HepG2 (cell line): Measurements from ENCODE around the gene NCOA7. TPM values are rescaled to one million over a fixed set of nuclear protein-coding genes. Genes with fewer than 3 reads are reported as not detected.
A peak's percentile ranks its signal among the peaks of the same experiment; 100 is the strongest.

Source experiments
- AHR ChIP-seq: IDR thresholded peaks from 2 replicates; pipeline ENCODE4 v1.6.1; 2018; ENCODE audit warnings: missing genetic modification reagents, missing compliant biosample characterization
- EEA1 ChIP-seq: sonication (generic); formaldehyde crosslinking; IDR thresholded peaks from 2 replicates; pipeline ENCODE4 v1.5.1; 2020; ENCODE audit warnings: mild to moderate bottlenecking, missing genetic modification reagents, borderline replicate concordance
- GPN1 ChIP-seq: sonication (generic); formaldehyde crosslinking; IDR thresholded peaks from 2 replicates; pipeline ENCODE4 v1.5.1; 2020; ENCODE audit warnings: missing genetic modification reagents, borderline replicate concordance
- IRF2 ChIP-seq: IDR thresholded peaks from 2 replicates; pipeline ENCODE4 v1.6.1; 2018; ENCODE audit warnings: missing genetic modification reagents, missing compliant biosample characterization
- MLLT10 ChIP-seq: sonication (generic); formaldehyde crosslinking; IDR thresholded peaks from 2 replicates; pipeline ENCODE4 v1.4.0; 2020; ENCODE audit warnings: missing genetic modification reagents
- NCOA2 ChIP-seq: sonication (generic); formaldehyde crosslinking; IDR thresholded peaks from 2 replicates; pipeline ENCODE4 v1.8.0; 2022; ENCODE audit warnings: inconsistent platforms
- NR1H2 ChIP-seq: sonication (generic); formaldehyde crosslinking; IDR thresholded peaks from 2 replicates; pipeline ENCODE4 v1.8.1; 2022; ENCODE audit warnings: low read depth, missing genetic modification reagents, borderline replicate concordance
- SNRNP70 ChIP-seq: fragments of 200-400 bp; formaldehyde crosslinking; IDR thresholded peaks from 2 replicates; pipeline ENCODE4 v1.6.1; 2017; ENCODE audit warnings: mild to moderate bottlenecking, low read depth, low read length, moderate library complexity
- ZBTB3 ChIP-seq: sonication (generic); formaldehyde crosslinking; IDR thresholded peaks from 2 replicates; pipeline ENCODE4 v1.4.0; 2020; ENCODE audit warnings: low read depth, mild to moderate bottlenecking, moderate library complexity, missing genetic modification reagents, borderline replicate concordance
- ZEB1 ChIP-seq: IDR thresholded peaks from 2 replicates; pipeline ENCODE4 v1.6.1; 2012; ENCODE audit warnings: mild to moderate bottlenecking, low read depth, inconsistent platforms; ENCODE audit not compliant: insufficient replicate concordance
- ZNF20 ChIP-seq: sonication (generic); formaldehyde crosslinking; IDR thresholded peaks from 2 replicates; pipeline ENCODE4 v1.4.0; 2020; ENCODE audit warnings: mild to moderate bottlenecking, moderate library complexity, missing genetic modification reagents
- ZNF263 ChIP-seq: sonication (generic); formaldehyde crosslinking; IDR thresholded peaks from 2 replicates; pipeline ENCODE4 v1.4.0; 2020; ENCODE audit warnings: missing genetic modification reagents
- ZNF329 ChIP-seq: sonication (generic); formaldehyde crosslinking; IDR thresholded peaks from 2 replicates; pipeline ENCODE4 v1.9.0; 2021; ENCODE audit warnings: low read depth, mild to moderate bottlenecking, missing genetic modification reagents
- ZNF790 ChIP-seq: sonication (generic); formaldehyde crosslinking; IDR thresholded peaks from 2 replicates; pipeline ENCODE4 v1.8.0; 2022; ENCODE audit warnings: missing genetic modification reagents, mild to moderate bottlenecking, borderline replicate concordance
- ZNF83 ChIP-seq: sonication (generic); formaldehyde crosslinking; IDR thresholded peaks from 2 replicates; pipeline ENCODE4 v1.4.0; 2020; ENCODE audit warnings: missing genetic modification reagents, mild to moderate bottlenecking, borderline replicate concordance
- polyA plus RNA-seq, 8 experiments: library from polyadenylated mRNA; depleted of rRNA in 3 of 8; stranded (reverse) in 7 of 8; unstranded in 1 of 8; fragments of >200 nt; fragmentation: Illumina TruSeq in 4 of 8; extraction: Trizol in 4 of 8; gene quantifications; 2 replicates each; pipeline versions ENCODE4 v1.2.1 to v1.2.3, GENCODE V29; 2011 to 2016; ENCODE audit warnings: low read depth in 4 of 8, missing spikeins in 1 of 8, mixed read lengths in 1 of 8; ENCODE audit not compliant: insufficient read depth in 1 of 8
- total RNA-seq, 5 experiments: library from RNA; depleted of rRNA; stranded (reverse); fragments of >200 nt; fragmentation: Illumina TruSeq; extraction: Trizol; gene quantifications; 2 replicates each; pipeline ENCODE4 v1.2.3, GENCODE V29; 2016; ENCODE audit warnings: low read depth in 1 of 5
- TF ChIP-seq, protein P1 (sequence below): IDR thresholded peaks from 2 replicates; pipeline ENCODE4 v1.6.1; 2018; ENCODE audit warnings: missing genetic modification reagents
- TF ChIP-seq, protein P2 (sequence below): sonication (generic); formaldehyde crosslinking; IDR thresholded peaks from 2 replicates; pipeline ENCODE4 v1.4.0; 2020; ENCODE audit warnings: missing genetic modification reagents, borderline replicate concordance
- TF ChIP-seq, protein P3 (sequence below): sonication (generic); formaldehyde crosslinking; IDR thresholded peaks from 2 replicates; pipeline ENCODE4 v1.4.0; 2020; ENCODE audit warnings: missing genetic modification reagents, mild to moderate bottlenecking, borderline replicate concordance
- TF ChIP-seq, protein P4 (sequence below): sonication (generic); IDR thresholded peaks from 2 replicates; pipeline ENCODE4 v1.6.1; 2016; ENCODE audit warnings: low read depth, borderline replicate concordance
- TF ChIP-seq, protein P5 (sequence below), 2 experiments: fragments of 450-650 bp in 1 of 2; sonication (generic) in 1 of 2; formaldehyde crosslinking; IDR thresholded peaks; 2 replicates each; pipeline versions ENCODE4 v1.5.0 to v1.8.0; 2020 to 2022; ENCODE audit warnings: mild to moderate bottlenecking in 1 of 2, missing genetic modification reagents in 1 of 2

Gene NCOA7
- total and polyA plus RNA-seq, 2 of the 13 experiments (the other 11 are each of a cell fraction or from before 2014, with no cell fraction given): 13.6 to 20.8 TPM

DNA sequence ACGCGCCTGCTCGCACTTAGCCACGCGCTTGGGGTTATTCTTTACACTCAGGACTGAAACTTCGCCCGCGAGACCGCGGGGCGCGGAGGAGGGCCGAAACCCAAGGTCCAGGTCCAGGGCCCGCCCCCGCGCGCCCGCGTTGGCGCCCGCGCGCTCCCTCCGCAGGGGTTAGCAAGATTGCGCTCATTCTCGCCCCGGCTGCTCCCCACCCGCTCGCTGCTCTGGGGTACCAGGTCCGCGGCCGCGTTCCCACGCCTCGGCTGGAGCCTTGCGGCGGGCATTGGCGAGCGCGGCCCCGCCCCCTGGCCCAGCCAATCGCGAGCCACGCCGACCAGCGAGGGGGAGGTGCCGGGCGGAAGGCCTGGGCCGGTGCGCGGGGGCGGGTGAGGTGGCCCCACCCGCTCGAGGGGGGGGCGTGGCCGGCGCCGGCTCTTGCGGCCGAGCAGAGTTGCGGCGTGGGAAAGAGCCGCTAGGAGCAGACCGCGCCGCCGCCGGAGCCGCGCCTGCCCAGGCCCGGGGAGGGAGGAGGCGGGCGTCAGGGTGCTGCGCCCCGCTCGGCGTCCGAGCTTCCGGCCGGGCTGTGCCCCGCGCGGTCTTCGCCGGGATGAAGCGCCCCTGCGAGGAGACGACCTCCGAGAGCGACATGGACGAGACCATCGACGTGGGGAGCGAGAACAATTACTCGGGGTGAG lies 41.4 kb upstream of the NCOA7 start, which contains the start of gene HEY2 (continued):
- no peak for TF ChIP-seq ZNF263 (CRISPR knock-in tag)
- peak; percentile 76 for TF ChIP-seq ZNF329
- TF ChIP-seq, protein P1, sequence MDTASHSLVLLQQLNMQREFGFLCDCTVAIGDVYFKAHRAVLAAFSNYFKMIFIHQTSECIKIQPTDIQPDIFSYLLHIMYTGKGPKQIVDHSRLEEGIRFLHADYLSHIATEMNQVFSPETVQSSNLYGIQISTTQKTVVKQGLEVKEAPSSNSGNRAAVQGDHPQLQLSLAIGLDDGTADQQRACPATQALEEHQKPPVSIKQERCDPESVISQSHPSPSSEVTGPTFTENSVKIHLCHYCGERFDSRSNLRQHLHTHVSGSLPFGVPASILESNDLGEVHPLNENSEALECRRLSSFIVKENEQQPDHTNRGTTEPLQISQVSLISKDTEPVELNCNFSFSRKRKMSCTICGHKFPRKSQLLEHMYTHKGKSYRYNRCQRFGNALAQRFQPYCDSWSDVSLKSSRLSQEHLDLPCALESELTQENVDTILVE: no peak
- 0 out of 2 replicates have a peak, but pooled peaks have one; percentile 53 for TF ChIP-seq ZBTB3 (CRISPR knock-in tag)
- no peak; the same call in 1 of the 2 replicates for TF ChIP-seq ZNF790
- TF ChIP-seq, protein P2, sequence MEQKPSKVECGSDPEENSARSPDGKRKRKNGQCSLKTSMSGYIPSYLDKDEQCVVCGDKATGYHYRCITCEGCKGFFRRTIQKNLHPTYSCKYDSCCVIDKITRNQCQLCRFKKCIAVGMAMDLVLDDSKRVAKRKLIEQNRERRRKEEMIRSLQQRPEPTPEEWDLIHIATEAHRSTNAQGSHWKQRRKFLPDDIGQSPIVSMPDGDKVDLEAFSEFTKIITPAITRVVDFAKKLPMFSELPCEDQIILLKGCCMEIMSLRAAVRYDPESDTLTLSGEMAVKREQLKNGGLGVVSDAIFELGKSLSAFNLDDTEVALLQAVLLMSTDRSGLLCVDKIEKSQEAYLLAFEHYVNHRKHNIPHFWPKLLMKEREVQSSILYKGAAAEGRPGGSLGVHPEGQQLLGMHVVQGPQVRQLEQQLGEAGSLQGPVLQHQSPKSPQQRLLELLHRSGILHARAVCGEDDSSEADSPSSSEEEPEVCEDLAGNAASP (CRISPR knock-in tag): 0 out of 2 replicates have a peak, but pooled peaks have one; percentile 35
- TF ChIP-seq, protein P3, sequence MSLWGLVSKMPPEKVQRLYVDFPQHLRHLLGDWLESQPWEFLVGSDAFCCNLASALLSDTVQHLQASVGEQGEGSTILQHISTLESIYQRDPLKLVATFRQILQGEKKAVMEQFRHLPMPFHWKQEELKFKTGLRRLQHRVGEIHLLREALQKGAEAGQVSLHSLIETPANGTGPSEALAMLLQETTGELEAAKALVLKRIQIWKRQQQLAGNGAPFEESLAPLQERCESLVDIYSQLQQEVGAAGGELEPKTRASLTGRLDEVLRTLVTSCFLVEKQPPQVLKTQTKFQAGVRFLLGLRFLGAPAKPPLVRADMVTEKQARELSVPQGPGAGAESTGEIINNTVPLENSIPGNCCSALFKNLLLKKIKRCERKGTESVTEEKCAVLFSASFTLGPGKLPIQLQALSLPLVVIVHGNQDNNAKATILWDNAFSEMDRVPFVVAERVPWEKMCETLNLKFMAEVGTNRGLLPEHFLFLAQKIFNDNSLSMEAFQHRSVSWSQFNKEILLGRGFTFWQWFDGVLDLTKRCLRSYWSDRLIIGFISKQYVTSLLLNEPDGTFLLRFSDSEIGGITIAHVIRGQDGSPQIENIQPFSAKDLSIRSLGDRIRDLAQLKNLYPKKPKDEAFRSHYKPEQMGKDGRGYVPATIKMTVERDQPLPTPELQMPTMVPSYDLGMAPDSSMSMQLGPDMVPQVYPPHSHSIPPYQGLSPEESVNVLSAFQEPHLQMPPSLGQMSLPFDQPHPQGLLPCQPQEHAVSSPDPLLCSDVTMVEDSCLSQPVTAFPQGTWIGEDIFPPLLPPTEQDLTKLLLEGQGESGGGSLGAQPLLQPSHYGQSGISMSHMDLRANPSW (CRISPR knock-in tag): no peak
- TF ChIP-seq, protein P4, sequence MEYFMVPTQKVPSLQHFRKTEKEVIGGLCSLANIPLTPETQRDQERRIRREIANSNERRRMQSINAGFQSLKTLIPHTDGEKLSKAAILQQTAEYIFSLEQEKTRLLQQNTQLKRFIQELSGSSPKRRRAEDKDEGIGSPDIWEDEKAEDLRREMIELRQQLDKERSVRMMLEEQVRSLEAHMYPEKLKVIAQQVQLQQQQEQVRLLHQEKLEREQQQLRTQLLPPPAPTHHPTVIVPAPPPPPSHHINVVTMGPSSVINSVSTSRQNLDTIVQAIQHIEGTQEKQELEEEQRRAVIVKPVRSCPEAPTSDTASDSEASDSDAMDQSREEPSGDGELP: no peak
- peak; percentile 32; the same call in 1 of the 2 replicates for TF ChIP-seq EEA1 (CRISPR knock-in tag)
- no peak; the same call in 1 of the 2 replicates for TF ChIP-seq GPN1 (CRISPR knock-in tag)
- TF ChIP-seq SNRNP70: no peak
- TF ChIP-seq ZEB1: no peak
- no peak for TF ChIP-seq NCOA2
- TF ChIP-seq, protein P5, sequence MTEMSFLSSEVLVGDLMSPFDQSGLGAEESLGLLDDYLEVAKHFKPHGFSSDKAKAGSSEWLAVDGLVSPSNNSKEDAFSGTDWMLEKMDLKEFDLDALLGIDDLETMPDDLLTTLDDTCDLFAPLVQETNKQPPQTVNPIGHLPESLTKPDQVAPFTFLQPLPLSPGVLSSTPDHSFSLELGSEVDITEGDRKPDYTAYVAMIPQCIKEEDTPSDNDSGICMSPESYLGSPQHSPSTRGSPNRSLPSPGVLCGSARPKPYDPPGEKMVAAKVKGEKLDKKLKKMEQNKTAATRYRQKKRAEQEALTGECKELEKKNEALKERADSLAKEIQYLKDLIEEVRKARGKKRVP (CRISPR knock-in tag; IDR thresholded peaks at IDR 0.05): no peak
- TF ChIP-seq MLLT10: no peak
- no peak for TF ChIP-seq IRF2 (CRISPR knock-in tag)
- TF ChIP-seq ZNF20 (CRISPR knock-in tag): no peak
- no peak for TF ChIP-seq ZNF83 (CRISPR knock-in tag)
- no peak for TF ChIP-seq AHR (CRISPR knock-in tag)
- no peak for TF ChIP-seq NR1H2 (CRISPR knock-in tag)
